SJCRH30 (cell line): ENCODE data around the gene KRT80. TPM values are rescaled to one million over a fixed set of nuclear protein-coding genes. Genes with fewer than 3 reads are reported as not detected.

Experiments
- DNase-seq, 2 experiments: peaks; one replicate each; pipeline ENCODE4 v3.0.0-alpha.2; 2015 to 2020
- H3K27ac ChIP-seq: fragments of 250-450 bp; sonication (Bioruptor Pico); 2 replicates; pipeline ENCODE4 v1.5.1; 2020; ENCODE audit warnings: mild to moderate bottlenecking, moderate library complexity
- H3K27me3 ChIP-seq: fragments of 250-450 bp; sonication (Bioruptor Pico); 2 replicates; pipeline ENCODE4 v1.5.1; 2020; ENCODE audit warnings: mild to moderate bottlenecking, moderate library complexity
- H3K36me3 ChIP-seq: fragments of 250-450 bp; sonication (Bioruptor Pico); 2 replicates; pipeline ENCODE4 v1.5.1; 2020; ENCODE audit warnings: mild to moderate bottlenecking, moderate library complexity
- H3K4me1 ChIP-seq: fragments of 250-450 bp; sonication (Bioruptor Pico); 2 replicates; pipeline ENCODE4 v1.5.1; 2020; ENCODE audit warnings: mild to moderate bottlenecking, moderate library complexity
- H3K4me3 ChIP-seq: fragments of 250-450 bp; sonication (Bioruptor Pico); 2 replicates; pipeline ENCODE4 v1.5.1; 2020; ENCODE audit warnings: mild to moderate bottlenecking, moderate library complexity
- H3K9me3 ChIP-seq: fragments of 250-450 bp; sonication (Bioruptor Pico); replicated peaks from 2 replicates; pipeline ENCODE4 v1.5.1; 2020; ENCODE audit warnings: mild to moderate bottlenecking, moderate library complexity
- total RNA-seq: library from RNA; depleted of rRNA; stranded (reverse); fragments of >200 nt; shearing (Covaris generic); gene quantifications from 2 replicates; pipeline ENCODE4 v1.2.3, GENCODE V29; 2014

KRT80 gene
- total RNA-seq, 1 experiment from 2014 or later = 45.7 TPM

DNA sequence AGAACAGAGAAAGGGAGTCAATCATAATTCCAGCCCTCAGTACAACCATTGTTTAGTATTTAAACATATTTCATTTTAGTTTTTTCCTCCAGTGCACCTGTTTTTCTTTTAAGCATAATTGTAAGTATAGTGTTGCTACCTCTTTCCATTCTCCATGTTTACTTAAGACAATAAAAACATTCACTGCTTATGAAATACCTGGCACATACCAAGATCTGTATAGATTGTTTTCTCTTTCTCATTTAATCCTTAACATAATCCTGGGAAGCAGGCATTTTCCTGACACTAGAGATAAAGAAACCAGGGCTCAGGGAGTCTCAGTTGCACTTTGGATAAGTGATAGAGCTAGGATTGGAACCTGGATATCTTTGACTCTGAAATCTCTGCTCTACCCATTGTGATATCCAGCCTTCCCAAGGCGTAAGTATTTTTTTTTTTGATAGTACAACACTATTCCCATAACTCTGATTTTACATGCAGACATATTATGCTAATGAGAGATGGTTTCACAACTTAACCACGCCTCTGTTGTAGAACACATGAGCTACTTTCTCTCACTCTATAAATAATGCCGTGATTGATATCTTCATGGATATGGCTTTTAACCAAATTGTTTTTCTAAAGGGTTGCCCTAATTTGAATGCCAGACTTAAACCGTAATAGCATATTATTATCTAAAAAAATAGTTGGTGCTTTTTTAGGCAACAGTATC, 29.4 kb upstream of the KRT80 start:
- no peak overlapping the region for H3K27ac ChIP-seq
- no peak overlapping the region for H3K4me3 ChIP-seq

DNA sequence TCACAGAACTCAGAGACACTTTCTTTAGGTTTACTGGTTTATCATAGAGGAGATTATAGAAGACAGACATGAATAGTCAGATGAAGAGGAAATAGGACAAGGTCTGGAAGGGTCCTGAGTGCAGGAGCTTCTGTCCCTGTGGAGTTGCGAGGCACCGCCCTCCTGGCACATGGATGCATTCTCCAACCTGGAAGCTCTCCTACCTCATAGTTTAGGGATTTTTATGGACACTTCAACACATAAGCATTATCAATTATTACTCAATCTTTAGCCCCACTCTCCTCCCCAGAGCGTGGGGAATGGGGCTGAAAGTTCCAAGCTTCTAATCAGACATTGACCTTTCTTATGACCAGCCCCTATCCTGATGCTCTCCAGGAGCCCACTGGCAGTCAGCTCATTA, 28.7 kb upstream of the KRT80 start:
- Histone ChIP-seq H3K4me3 (no peak overlapping the region), H3K27me3 (no peaks in the 10 kb centered on the region), H3K27ac (no peak overlapping the region), H3K4me1 (peaks cover 31% of the 10 kb centered on the region), H3K9me3 (no peaks in the 10 kb centered on the region), H3K36me3 (0 out of 2 replicates have a peak, but pooled peaks cover 2% of the 10 kb centered on the region)
- DNase-seq = no peak

More for the DNA sequence above, 29.4 kb upstream of the KRT80 start:
- DNase-seq = no peak
- Histone ChIP-seq H3K9me3 (no peaks in the 10 kb centered on the region), H3K36me3 (0 out of 2 replicates have a peak, but pooled peaks cover 2% of the 10 kb centered on the region), H3K4me1 (peaks cover 24% of the 10 kb centered on the region), H3K27me3 (no peaks in the 10 kb centered on the region)

DNA sequence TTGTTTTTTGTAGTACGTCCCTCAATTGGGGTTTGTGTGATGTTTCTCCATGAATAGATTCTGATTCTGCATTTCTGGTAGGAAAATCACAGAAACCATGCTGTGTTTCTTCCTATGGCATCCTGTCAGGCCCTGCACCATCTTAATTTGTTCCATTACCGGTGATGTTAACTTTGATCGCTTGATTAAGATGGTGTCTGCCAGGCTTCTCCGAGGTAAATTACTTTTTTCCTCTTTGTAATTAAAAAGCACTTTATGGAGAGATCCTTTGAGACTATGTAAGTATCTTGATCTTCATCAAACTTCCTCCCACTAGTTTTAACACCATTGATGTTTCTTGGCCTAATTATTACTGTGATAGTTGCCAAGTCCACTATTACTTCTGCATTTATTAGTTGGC, 26.2 kb upstream of the KRT80 start:
- Histone ChIP-seq H3K9me3 (no peaks in the 10 kb centered on the region), H3K27ac (no peak overlapping the region), H3K4me1 (peaks cover 46% of the 10 kb centered on the region), H3K36me3 (no peaks in the 10 kb centered on the region), H3K27me3 (no peaks in the 10 kb centered on the region), H3K4me3 (no peak overlapping the region)
- DNase-seq = no peak

DNA sequence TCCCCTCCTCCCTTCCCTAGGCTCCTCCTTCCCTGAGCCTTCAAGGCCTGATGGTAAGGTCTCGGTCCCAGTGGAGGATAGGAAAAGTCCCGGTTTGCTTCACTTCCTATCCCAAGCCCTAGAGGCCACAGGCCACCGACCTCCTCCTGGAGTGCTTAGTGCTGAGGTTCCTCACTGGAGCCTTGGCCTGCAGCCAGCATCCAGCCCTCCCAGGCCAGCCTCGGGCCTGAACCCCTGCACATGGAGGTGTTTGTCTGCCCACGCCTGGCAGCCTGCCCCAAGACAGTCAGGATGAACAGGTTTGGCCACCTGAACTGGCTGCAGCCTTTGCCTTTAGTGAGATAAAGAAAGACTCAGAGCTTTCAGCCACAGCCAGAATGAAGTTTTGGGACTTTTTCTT, 25.4 kb upstream of the KRT80 start:
- H3K27me3 ChIP-seq = no peaks in the 10 kb centered on the region
- peak; percentile 38 to 45 for DNase-seq
- no peak overlapping the region for H3K27ac ChIP-seq
- H3K4me1 ChIP-seq = peaks cover 46% of the 10 kb centered on the region
- no peaks in the 10 kb centered on the region for H3K36me3 ChIP-seq
- no peaks in the 10 kb centered on the region for H3K9me3 ChIP-seq
- H3K4me3 ChIP-seq = no peak overlapping the region

DNA sequence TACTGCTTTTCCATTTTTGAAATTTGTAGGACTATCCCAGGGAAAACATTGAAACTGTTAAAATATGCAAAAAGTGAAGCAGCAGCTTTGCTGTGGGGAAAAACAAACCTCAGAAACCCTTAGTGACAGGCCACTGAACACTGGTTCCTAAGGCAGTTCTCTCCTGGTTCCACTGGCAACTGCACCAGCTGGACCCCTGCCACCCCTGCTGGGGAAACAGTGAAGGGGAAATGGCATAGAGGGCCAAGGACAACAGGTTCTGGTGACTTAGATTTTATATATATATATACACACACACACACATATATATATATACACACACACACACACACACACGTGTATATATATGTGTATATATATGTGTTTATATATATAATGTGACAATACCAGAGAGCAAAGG, 25.0 kb upstream of the KRT80 start:
- H3K4me3 ChIP-seq = no peak overlapping the region
- no peaks in the 10 kb centered on the region for H3K9me3 ChIP-seq
- H3K27ac ChIP-seq = no peak overlapping the region
- no peaks in the 10 kb centered on the region for H3K36me3 ChIP-seq
- no peaks in the 10 kb centered on the region for H3K27me3 ChIP-seq
- H3K4me1 ChIP-seq = peaks cover 45% of the 10 kb centered on the region
- DNase-seq = peak in 1 of 2 experiments; percentile 1

DNA sequence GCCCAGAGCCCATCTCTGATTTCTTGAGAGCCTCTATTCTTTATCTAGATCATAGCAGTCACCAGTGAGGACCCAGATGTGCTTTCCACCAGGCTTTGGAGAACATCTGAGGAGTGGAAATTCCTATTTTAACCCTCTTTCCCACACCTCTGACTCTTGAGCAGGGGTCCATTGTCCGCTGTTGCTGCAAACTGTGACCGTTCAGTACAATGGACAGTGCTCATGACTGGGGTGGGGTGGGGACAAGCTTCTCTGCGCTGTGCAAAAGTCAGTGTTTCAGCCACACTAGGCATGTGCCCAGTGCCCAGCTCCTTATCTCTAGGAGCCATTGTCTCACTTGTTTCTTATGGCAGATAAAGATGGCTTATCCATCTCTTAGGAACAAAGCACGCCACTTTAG, 24.3 kb upstream of the KRT80 start:
- Histone ChIP-seq H3K4me1 (peaks cover 41% of the 10 kb centered on the region), H3K27ac (peak overlapping the region; percentile 28; the same call in 1 of the 2 replicates), H3K27me3 (no peaks in the 10 kb centered on the region), H3K4me3 (no peak overlapping the region), H3K36me3 (no peaks in the 10 kb centered on the region), H3K9me3 (no peaks in the 10 kb centered on the region)
- DNase-seq = peak; percentile 37 to 50

DNA sequence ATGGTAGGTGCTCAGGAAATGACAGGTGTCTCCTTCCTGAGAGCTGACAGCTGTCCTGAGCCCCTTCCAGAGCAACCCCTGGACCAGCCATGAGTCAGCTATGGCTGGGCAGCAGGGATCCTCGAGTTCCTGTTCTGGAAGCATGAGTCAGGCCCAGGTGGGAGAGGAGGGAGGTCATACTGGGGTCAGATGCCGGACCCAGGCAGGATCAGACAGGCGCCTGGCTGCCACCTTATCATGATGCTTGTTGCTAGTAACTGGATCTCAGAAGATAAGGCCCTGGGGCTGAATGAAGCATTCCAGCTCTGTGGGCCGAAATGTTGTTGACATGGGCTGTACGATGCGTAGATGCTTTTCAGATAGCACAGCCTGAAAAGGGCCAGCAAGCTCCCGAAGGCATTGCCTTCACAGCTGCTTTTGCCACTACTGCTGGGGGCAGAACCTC, 23.8 kb upstream of the KRT80 start:
- DNase-seq = peak; percentile 73 to 84
- peaks cover 45% of the 10 kb centered on the region for H3K4me1 ChIP-seq
- H3K9me3 ChIP-seq = no peaks in the 10 kb centered on the region
- peak overlapping the region; percentile 41; the same call in 1 of the 2 replicates for H3K27ac ChIP-seq
- no peak overlapping the region for H3K4me3 ChIP-seq
- H3K27me3 ChIP-seq = no peaks in the 10 kb centered on the region
- no peaks in the 10 kb centered on the region for H3K36me3 ChIP-seq

DNA sequence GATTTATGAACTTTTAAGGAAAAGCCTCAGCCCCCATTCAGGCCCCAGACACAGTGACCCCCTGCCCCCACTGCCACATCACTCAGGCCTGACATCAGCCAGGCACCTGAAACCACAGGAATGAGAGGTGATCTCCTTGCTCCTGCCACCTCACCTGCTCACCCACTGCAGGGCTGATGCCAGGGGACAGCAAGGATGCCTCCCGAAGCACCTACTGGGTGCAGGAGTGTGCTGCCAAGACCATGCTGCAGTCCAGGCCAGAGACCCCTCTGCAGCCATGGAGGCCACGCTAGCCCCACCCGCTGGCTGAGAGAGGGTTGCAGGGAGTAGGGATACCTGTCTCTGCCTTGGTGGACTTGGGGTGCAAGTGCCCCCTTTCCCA, 22.6 kb upstream of the KRT80 start:
- no peaks in the 10 kb centered on the region for H3K27me3 ChIP-seq
- DNase-seq = peak in 1 of 2 experiments; percentile 1
- no peak overlapping the region for H3K27ac ChIP-seq
- H3K36me3 ChIP-seq = no peaks in the 10 kb centered on the region
- no peaks in the 10 kb centered on the region for H3K9me3 ChIP-seq
- no peak overlapping the region for H3K4me3 ChIP-seq
- H3K4me1 ChIP-seq = peaks cover 49% of the 10 kb centered on the region

DNA sequence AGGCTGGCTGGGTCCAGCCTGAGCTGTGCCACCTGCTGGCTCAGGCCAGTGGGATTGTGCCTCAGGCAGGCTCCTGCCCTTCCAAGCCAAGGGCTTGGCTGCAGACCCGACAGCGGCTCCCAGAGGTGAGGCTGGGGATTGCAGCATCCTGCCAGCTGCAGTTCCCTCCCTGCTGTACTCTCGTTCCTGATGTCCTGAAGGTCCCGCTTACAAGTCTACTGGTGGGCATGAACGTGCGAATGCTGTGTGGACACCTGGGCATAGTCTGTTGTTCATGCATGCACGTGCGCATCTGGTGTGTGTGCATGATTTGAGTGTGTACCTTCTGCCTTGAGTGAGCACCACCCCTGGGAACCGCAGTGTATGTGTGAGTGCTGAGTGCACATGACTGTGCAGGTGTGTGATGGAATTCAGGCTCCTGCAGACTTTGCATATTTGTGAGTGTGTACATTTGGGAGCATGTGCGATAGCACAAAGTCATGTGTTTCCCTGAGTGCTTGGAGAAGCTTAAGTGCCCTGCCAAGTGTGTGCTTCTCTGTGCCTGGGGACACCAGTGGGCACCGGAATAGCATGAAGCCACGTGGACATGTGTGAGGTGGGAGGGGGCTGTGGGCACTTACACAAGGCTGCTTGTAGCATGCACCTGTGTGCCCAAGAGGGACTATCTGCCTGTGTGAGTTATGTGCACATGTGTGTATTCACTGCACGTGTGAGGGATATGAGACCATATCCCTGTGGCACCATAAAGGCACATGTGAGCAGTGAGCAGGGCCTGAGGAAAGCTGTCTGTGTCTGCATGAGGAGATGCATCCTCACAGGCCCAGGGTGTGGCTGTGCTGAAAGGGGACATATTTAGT, 22.0 kb upstream of the KRT80 start:
- DNase-seq = peak; percentile 74 to 82

DNA sequence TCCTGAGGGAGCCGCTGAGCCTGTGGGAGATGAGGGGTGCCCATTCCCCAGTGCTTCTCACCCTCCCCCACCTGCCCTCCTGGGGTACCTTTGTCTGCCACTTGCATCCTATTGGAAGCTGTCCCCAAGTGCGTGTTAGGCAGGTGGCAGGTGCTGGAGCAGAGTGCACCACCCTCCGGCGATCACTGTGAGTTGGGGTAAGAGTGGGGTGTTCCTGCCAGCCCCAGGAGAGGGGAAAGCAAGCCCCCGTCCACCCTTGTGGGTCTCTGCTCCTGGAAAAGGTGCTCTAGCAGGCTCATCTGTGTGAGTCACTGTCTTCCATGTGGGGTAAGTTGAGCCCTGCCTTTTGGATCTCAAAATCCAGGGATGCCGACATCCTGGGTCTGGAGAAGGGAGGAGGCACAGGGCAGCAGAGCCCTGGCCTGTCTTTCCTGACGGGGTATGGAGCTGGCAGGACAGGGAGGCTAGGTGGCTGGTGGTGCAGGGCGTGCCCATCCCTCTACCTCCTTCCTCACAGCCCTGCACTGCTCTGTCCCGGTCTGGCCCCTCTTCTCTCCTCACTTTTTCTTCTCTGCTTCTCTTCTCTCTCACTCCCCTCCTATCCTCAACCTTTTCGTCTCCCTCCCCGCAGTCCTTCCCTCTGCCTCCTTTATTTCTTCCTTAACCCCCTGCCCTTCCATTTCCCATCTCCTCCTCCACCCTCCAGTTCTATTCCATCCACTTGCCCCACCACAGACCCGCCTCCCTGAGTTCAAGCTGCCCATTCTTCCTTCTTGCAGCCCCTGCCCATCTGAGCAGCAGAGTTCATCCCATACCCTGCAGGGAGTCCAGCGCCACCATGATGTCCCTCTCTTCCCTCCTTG, 21.1 kb upstream of the KRT80 start:
- Histone ChIP-seq H3K4me3 (no peak overlapping the region), H3K36me3 (no peaks in the 10 kb centered on the region), H3K9me3 (no peaks in the 10 kb centered on the region), H3K27ac (no peak overlapping the region), H3K4me1 (peaks cover 56% of the 10 kb centered on the region), H3K27me3 (no peaks in the 10 kb centered on the region)
- peak in 1 of 2 experiments; percentile 1 for DNase-seq

More for the DNA sequence above, 22.0 kb upstream of the KRT80 start:
- Histone ChIP-seq H3K4me3 (no peak overlapping the region), H3K9me3 (no peaks in the 10 kb centered on the region), H3K27me3 (no peaks in the 10 kb centered on the region), H3K4me1 (peaks cover 49% of the 10 kb centered on the region), H3K27ac (no peak overlapping the region), H3K36me3 (no peaks in the 10 kb centered on the region)

DNA sequence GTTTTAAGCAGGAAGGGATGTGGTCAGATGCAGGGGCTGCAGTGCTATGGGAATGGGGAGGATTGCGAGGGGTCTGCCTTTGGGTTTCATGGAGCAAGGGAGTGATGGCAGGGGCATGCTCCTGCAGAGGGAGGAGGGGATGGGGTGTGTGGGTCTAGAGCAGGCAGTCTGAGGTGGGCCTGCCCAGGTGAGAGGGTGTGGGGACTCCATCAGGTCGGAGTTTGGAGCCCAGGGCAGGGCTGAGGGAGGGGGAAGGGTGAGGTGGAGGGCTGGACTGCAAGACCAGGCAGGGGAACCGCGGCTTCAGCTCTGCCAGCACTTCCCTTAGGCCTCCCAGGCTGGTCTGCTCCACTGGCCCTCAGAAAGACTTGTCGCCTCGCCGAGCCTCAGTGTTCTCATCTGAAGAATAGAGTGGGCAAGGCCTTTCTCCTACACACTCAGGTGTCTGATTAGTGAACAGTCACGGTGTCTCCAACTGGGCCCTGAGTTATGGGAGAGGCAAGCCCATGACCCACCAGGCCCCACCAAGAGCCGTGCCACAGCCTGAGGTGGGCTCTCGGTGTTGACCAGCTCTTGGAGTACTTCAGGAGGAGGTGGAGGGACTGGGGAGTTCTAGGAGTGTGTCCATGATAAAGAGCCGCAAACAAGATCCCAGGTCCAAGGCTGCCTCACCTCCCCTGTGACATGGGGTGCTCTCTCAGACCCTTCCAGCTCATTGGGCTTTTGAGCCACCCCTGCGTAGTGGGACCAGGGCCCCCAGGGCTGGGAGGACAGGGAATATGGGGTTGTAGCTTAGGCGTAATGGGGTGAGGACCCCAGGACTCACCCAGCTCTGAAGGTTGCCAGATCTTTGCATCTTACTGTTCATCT, 20.1 kb upstream of the KRT80 start:
- H3K4me1 ChIP-seq = peaks cover 56% of the 10 kb centered on the region

DNA sequence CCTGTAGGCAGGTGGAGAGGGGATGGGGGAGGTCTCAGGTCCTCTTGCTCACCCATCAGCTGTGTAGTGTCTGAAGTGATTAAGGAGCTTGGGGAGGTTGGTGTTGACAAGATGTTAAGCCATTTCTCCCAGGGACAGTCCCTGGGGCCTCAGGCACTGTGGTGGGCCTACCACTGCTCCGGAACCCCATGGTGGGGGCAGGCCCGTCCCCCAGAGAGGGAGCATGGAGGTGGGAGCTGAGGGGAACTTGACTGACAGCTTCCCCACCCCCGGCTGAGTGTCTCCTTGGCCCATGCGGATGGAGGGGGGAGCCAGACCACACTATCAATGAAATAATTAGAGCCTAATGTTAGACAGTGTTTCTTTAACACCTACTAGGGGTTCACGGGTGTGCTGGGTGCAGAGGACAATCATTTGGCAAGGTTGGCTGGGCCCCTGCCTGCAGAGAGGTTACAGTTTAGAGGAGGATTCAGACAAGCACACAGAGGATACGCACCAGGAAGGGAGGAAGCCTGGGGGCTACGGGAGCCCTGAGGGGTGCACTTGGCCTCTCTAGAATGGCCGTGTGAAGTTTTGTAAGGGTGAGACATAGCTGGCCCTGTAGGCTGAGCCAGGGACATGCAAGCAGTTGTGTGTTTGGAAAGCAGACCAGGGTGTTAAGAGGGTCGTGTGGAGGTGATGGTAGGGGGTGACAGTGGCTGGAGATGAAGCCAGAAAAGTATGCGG, 19.3 kb upstream of the KRT80 start:
- DNase-seq = peak in 1 of 2 experiments; percentile 1
- no peak overlapping the region for H3K4me3 ChIP-seq
- no peaks in the 10 kb centered on the region for H3K27me3 ChIP-seq
- H3K4me1 ChIP-seq = peaks cover 56% of the 10 kb centered on the region
- H3K9me3 ChIP-seq = no peaks in the 10 kb centered on the region
- no peak overlapping the region for H3K27ac ChIP-seq
- no peaks in the 10 kb centered on the region for H3K36me3 ChIP-seq

More for the DNA sequence above, 20.1 kb upstream of the KRT80 start:
- Histone ChIP-seq H3K9me3 (no peaks in the 10 kb centered on the region), H3K36me3 (no peaks in the 10 kb centered on the region), H3K27me3 (no peaks in the 10 kb centered on the region), H3K4me3 (no peak overlapping the region), H3K27ac (no peak overlapping the region)
- peak in 1 of 2 experiments; percentile 1 for DNase-seq

DNA sequence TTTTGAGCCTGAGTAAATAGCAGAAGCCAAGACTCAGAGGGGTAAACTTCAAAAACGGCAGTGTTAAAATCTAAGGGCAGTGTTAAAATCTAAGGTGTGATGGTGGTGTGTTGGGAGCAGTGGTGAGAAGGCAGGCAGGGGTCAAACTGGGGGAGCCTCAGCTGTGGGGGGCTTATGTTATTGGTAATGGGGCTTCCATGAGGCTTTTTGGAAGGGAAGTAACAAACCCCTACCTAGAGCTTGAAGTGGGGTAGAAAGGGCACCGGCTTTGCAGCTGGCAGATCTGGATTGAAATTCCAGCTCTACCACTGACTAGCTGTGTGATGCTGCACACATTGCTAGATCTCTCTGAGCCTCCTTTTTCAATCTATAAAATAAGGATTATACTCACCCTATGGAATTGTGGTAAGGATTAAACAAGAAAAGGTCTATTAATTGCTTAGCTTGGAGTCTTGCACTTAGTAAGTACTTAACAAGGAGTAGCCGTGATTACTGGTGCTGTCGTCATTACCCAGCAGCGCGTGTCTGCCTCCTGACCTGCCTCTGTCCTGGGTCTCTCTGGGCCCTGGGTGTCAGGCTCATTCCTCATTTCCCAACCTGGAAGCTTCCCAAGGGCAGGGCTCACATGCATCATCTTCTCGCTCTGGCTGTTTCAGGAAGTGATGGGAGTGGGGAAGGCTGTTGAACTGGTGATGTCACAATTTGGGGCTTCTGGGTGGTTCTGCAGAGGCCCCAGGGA, 18.5 kb upstream of the KRT80 start:
- no peaks in the 10 kb centered on the region for H3K27me3 ChIP-seq
- H3K27ac ChIP-seq = no peak overlapping the region
- H3K9me3 ChIP-seq = no peaks in the 10 kb centered on the region
- peaks cover 56% of the 10 kb centered on the region for H3K4me1 ChIP-seq
- peak in 1 of 2 experiments; percentile 2 for DNase-seq
- no peaks in the 10 kb centered on the region for H3K36me3 ChIP-seq
- H3K4me3 ChIP-seq = no peak overlapping the region
